GM19193 (cell line): ENCODE measurements around the gene VTCN1.

Experiments used
- POLR2A ChIP-seq: IDR thresholded peaks from 4 replicates; pipeline ENCODE4 v1.6.1; 2011; ENCODE audit not compliant: insufficient read depth, insufficient read length; ENCODE audit errors: extremely low read depth

VTCN1 gene

DNA sequence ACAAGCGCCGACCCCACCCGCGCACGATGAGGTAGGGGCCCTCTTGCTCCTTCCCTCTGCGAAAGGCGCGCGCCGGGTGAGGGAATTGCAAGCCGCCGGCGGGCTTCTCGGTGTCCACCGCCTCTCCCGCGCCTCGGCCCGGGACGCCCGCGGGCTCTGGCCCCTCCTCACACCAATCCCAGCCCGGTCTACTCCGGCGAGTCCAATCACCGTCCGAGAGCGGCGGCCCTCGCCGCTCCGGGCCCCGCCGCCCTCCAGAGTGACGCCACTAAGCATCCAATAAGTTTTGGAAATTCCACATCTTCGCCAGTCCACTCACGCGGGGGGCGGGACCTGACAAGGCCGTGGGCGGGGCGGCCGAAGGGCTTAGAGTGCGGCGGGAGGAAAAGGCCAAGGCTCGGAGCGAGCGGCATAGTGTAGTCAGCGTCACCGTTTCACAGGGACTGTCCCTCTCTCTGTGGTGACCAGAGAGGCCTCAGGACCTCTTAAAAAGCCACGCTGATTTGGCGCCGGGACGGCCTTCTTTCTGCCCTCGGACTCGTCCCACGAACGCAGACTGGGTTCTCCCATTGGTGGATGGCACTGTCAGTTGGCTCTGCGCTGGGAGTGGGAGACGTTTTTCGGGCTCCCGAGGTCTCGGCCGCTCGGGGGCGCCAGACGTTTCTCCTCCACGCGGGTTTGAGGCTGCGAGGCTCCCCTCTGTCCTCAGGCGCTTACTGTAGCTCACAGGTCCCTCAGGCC is 89.0 kb downstream of the VTCN1 start, which contains the start of gene TRIM45:
Gene TRIM45, minus strand, starts transcription at position 161 of the 741 bp plus-strand sequence. CDS start 548 bp downstream, outside the sequence.
- no peak for TF ChIP-seq POLR2A

DNA sequence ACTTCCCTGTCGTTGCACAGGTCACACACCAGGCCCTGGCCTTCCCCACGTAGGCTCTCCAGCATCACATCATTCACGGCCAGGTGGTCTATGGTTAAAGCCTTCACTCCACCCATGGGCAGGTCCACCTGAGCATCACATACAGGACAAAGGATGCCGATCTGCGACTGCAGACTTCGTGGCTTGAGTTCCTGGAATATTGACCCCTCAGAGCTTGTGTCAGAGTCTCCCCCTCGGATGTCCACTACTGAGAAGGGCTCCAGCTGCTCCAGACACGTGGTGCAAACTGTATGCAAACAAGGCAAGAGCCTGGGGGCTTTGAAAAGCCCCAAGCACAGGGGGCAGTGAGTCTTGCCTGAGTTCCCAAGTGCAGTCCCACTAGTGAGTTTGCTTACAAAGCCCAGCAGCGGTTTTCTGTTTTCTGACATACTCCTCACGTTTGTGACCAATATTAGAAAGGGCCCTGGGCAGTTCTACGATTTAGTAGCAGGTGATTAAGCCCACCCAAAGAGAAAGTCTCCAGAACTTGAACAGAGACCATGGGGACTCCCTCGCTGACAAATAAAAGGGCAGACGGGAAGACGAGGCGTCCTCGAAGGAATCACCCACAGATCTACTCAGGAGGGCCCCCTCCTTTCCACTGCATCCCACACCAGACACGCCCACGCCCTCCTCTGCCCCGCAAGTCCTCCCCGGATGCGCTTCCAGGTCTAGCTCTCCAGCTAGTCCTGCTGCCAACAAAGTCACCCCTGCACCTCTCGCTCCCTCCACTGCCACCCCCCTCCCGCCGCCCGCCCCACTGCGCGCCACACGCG is 89.7 kb downstream of the VTCN1 start:
- no peak for TF ChIP-seq POLR2A

DNA sequence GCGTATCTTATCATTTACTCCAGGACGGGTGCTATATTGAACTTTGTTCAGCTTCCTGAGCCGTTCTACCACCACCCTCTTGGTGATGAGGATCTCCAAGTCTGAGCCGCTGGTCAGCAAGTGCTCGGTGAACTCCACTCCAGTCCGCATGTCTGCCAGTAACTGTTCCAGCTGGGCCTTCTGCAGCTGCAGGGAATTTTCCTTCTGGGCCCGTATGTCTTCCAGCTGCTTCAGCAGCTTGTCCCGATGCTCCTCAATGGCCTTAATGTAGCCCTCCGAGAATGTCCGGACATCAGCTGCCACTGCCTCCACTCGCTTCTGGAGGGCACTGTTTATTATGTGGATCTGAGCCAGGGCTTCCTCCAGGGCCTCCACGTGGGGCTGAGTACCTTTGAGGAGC is 92.6 kb downstream of the VTCN1 start:
- no peak for TF ChIP-seq POLR2A

DNA sequence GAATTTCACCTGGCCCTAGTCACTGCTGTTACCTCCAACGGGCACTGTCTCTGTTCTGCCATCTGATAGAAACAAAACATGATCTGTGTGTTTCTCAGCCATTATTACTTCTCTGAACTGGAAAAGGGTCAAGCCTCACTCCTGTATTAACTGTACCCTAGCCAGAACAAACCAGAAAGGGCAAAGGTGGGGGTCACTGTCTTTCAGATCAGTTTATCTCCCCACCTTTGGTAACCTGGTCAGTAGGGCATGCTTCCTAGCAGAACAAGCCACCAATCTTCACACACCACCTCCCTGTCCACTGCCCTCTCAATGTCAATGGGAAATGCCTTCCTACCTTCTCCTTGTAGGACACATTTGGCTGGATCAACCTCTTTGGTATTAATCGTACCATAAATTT is 93.0 kb downstream of the VTCN1 start:
- no peak for TF ChIP-seq POLR2A

DNA sequence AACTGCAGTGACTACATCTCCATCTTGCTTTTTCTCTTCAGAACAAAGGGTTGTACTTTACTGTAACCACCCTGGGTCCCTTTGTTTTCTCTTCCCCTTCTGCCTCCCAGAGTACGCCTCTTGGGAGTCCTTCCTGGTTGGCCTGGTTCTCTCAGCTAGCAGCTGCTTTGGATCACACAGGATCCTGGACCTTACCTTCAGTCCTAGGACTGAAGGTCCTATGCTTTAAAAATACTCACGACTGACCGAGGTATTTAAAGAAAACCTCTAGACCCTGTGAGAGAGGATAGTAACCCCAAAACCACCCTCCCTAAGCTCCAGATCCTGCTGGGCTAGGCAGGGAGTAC is 94.0 kb downstream of the VTCN1 start:
- no peak for TF ChIP-seq POLR2A

DNA sequence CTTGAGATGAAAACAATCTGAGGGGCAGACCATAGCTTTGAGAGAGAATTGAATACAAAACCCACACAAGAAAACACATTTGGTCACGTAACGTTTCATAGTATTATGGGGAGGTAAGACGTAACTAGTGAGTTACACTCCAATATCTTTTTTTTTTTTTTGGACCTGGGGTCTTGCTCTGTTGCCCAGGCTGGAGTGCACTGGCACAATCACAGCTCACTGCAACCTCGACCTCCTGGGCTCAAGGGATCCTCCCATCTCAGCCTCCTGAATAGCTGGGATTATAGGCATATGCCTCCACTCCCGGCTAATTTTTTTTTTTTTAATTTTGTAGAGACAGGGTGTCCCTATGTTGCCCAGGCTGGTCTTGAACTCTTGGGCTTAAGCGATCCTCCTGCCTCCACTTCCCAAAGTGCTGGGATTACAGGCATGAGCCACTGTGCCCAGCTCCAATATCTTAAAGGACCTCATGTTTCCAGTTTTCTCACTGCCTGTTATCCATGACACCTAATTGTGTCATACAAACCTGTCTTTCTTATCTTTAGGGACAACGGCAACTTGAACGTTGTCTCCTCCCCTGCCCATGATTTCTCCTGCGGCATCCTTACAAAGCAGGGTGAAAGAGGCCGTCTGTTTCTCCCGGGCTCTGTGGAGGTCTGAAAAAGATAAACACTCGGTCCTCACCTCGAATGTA is 94.5 kb downstream of the VTCN1 start:
- TF ChIP-seq POLR2A = no peak

DNA sequence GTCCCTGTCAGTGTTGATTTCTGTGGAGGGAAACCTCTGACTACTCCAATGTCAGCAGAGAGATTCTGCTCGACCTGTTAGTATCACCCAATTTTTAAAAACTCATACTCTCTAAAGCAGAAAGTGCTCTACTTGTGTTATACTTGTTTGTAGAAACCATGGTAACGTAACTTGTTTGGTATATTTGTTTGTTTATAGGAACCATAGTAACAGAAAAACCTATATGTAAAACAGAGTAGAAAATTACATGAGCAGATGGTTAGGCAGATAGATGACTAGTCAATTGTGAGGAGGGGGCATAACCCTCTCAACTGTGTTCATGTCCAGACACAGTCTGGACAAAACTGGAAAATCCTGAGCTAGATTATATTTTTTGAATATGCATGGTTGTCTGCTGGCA is 95.8 kb downstream of the VTCN1 start:
- no peak for TF ChIP-seq POLR2A

DNA sequence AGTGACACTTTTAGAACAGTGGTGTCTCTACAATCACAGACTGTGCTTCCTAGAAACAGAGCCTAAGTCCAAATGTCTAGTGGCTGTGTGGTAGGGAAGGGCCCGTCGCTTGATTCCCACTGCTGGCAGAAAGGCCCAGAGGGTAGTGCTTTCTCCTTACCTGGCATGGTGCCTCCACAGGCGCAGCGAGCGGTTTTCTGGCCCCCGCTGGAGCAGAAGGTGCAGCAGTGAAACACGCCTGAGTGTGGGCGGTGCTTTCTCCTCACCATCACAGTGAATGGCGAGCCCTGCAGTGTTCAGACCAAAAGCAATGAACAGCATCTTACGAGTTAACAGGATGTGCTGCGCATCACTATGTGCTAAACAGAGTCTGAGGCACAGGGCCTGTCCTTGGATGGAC is 97.5 kb downstream of the VTCN1 start:
- TF ChIP-seq POLR2A = no peak

DNA sequence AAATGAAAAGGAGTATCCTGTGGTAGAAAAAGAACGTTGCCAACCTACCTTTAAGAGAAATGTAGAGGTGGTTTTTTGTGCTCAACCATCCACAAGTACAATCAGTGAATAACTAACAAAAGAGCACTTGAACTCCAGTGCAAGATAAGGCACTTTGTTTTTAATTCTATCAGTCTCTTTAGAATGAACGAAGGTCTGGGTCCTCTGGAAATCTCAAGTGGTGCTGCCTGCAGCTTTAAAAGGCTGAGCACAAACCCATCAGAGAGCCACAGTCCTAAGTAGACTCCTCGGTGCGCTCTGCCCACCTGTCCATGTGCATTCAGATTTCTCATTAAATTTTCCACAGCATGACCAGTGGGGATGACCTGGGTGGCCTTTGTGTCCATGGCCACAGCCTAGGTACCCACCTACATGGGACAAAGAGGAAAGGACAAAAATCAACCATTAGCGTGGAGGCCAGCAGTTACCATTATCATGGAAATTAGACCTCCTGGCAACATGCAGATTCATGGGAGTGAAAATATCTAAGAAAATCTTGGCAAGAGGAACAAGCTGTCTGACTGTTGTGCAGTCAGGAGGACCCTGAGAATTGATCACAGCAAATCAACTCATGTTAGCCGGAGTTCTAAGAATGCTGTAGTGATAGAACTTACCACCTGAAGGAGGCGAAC is 98.5 kb downstream of the VTCN1 start:
- TF ChIP-seq POLR2A = no peak

DNA sequence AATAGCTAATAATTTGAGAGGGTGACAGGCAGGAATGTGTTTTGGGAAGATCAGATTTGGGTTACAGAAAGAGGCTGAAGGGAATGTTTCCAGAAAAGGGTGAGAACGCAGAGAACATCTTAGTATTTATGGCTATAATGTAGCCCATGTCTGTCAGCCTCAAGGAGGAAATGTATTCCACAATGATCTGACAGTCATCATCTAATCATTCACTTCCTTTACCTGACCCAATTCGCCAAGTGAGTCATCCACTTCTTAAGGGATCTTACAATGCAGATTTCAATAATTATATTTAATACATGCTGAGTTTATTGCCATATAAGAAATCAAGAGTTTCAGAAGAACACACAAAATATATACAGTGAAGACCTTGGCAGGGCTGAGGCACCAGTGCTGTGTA is 100.0 kb downstream of the VTCN1 start:
- no peak for TF ChIP-seq POLR2A

DNA sequence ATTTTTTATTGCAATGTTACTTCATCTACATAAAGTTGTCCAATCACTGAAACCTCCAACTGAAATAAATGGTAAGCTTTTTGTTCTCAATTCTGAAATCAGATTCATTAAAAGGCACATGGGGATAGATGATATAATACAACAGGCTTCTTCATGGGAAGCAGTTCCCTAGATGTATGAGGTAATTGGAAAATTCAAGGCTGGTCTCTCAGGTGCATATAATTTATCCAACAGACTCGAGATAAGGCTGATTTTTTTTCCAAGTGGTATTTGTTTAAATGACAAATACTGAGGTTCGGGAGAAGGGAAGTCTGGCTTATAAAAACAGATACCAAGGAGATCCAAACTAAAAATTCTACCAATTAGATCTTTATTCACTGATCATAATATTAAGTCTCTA is 103.4 kb downstream of the VTCN1 start:
- TF ChIP-seq POLR2A = no peak

DNA sequence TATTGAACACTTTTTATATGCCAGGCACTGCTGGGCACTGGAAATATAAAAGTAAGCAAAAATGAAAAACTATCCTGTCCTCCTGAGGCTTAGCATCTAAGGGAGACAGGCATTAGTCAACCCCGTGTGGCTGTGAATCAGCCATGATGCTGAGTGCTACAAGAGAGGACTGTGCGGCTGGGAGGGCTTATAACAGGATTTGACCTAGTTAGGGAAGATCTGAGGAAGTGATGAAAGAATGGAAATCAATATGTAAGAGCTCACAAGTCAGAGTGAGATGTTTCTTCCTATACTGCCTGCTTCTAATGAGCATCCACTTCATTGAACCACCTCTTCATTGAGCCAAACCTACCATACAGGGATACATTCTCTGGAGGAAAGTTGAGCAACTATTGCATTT is 104.2 kb downstream of the VTCN1 start:
- TF ChIP-seq POLR2A = no peak

DNA sequence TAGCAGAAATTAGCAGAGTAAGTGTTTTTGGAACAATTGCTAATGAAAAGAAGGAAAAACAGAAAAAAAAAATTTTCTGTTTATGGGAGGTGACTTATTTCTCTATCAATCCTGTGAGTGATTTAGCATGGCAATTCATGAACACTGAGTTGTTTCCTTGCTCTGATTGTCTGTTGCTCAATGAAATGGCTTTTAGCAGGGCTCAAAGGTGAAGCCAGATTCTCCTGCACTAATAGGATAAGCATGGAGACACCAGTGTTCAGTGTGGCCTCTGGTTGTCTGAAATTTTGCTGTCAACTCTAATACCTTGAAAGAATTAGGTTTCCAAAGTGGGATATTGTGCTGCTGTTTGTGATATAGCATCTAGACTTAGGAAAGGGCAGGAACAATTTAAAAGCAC is 105.0 kb downstream of the VTCN1 start:
- TF ChIP-seq POLR2A = no peak

DNA sequence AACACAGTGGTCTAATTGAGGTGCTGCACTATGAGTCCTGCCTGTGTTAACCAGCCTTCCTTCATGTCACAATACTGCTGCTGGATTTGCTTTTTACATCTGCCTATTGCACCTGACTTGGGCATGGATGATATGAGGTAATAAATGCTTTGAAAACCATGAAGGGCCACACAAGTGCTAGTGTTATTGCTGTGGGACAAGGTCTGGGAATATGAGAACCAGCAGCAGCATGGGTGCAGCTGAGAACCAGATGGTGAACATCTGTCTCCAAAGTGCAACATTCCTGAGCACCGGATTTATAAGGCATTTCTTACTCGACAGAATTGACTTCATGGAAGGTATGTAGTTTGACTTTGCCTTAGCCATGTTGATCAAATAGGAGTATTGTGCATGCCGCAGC is 105.7 kb downstream of the VTCN1 start:
- TF ChIP-seq POLR2A = no peak

DNA sequence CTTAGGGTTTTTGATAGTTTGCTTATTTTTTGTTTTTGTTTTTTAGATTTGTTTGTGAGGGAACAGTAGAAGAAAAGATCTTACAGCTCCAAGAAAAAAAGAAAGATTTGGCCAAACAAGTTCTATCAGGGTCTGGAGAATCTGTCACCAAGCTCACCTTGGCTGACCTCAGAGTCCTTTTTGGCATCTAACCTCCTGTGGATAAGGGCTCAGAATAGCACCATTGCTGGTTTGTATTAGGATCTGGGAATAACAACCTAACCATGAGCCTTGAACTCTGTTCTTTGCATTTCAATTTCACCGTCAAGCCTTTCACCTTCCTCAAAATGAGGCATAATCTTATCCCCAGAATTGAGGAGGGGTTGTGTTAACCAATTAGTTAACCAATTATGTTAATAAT is 109.4 kb downstream of the VTCN1 start:
- no peak for TF ChIP-seq POLR2A
